HG03025 (cell line): Measurements from ENCODE around the gene MACROD2.
A peak's percentile ranks its signal among the peaks of the same experiment; 100 is the strongest.

ENCODE experiments used
- ATAC-seq: cut with Tn5 transposase; IDR thresholded peaks from one replicate; pipeline ENCODE4 v1.9.1; 2021; ENCODE audit warnings: mild to moderate bottlenecking, moderate library complexity; ENCODE audit not compliant: unreplicated experiment, low FRiP score

MACROD2 gene

DNA sequence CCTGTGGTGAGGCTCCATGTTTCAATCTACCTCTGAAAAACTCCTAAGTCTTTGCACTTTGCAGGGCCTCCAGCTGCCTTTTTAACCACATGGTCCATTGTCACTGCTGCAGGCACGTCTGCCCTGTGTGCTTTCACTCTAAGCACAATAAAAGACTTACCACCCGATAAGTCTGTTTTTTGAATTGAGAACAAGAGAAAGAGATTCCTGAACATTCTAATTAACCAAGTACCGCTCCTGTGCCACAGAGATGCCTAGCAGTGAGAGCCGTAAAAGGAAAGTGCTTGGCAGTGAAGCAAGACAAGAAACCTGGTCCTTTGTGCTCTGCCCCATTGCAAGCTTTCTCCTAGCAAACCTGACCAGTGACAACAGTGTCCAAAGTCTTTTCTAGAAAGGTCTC is 829.7 kb downstream of the MACROD2 start:
- ATAC-seq, result no peak

DNA sequence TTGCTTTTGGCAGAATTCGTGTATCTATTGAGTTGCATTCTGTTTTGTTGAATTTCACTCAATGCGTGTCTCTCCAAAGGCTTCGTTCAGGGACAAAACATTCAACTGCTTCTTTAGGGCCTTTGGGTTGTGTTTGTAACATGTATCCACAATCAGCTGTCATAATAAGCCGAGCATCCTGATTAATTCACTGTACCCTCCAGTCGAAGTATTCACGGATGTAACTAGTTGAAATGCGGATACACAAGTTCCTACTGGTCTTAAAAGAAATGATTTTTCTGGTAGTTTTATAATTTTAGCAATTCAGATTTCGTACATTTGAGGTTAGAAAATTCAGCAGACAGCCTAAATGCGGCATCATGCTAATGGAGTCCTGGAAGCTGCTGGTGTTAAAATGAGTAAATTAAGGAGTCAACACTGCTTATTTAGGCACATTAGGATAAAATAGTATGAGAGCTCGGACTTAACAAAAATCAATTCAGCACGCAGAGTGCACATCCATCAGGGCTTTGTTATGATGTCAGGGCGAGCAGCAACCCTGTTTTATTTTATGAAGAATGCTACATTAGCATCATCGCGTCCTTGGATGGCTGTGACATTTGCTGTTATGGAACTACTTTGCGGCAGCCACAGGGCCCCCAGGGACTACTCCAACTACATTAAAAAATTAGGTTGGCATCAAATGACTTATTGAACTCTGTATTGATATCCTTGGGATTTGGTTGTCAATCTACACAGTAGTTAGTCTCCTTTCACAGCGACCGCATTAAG is 831.4 kb downstream of the MACROD2 start:
- ATAC-seq, result no peak

DNA sequence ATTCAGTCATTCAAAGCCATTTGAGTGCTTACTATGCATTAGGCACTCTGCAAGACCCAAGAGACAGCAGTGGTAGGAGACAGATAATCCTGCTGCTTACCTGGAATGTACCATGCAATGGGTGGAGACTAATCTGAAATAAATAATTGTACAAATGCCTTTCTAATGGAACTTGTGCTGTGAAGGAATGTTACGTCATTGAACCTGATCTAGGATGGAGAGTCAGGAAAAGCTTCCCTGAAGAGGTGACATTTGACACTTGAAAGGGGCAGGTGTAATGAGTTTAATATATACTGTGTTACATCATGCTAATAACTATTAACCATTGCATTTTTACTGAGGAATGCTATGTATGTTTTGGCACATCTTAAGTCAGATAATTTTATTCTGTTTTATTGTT is 833.1 kb downstream of the MACROD2 start:
- no peak for ATAC-seq

DNA sequence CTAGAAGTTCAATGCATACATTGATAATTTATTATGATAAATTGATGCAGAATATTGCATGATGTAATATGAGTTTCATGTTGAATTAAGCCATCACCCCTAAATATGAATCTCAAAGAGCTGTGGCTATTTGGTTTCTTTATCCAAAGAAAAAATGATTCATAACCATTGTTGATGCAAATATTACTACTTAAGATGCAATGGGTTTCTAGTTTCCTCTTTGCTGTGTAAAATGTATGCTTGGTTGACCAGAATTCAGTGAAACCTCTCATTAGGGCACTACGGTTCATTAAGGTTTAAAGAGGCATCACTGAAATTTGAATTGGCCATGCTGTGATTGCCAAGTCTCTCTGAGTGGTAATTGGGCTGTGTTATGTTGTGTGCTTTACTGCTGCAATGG is 834.6 kb downstream of the MACROD2 start:
- ATAC-seq, result no peak

DNA sequence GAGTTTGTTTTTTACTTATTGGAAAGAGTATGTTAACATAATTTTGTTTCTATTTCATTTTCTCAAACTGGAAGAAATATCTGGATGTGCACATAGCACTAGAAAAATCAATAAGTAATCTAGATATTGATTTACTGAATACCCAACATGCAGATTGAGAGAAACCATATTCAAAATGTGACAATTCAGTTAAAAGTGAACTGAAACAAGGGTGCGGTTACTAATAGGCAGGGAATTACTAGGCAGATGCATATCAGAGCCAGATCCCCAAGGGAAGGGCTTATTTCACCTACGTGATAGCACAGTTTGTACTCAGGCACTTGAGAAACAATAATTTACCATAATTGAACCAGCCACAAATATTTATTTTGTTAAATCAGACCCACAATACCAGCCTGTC is 835.1 kb downstream of the MACROD2 start:
- peak; percentile 59 for ATAC-seq

- no peak for ATAC-seq
These were observed 835.6 kb downstream of the MACROD2 start for GRCh38 chr20:14830899-14831298.

DNA sequence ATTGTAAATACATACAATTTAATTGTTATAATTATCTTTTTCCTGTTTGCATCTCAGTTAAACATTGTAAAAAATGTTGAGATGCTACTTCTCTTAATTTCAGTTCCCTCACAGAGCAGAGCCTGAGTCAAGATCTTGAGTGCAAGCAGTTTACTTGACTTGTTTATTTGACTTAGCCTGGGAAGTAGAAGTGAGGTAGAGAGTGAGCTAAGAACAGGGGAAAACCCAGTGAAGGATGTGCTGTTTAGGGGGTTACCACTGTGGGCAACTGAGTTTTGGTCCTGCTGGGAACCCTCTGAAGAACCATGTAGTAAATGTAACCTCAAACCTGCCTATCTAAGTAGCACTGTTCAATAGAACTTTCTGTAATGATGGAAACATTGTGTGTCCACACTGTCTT is 837.3 kb downstream of the MACROD2 start:
- ATAC-seq, result peak; percentile 40

DNA sequence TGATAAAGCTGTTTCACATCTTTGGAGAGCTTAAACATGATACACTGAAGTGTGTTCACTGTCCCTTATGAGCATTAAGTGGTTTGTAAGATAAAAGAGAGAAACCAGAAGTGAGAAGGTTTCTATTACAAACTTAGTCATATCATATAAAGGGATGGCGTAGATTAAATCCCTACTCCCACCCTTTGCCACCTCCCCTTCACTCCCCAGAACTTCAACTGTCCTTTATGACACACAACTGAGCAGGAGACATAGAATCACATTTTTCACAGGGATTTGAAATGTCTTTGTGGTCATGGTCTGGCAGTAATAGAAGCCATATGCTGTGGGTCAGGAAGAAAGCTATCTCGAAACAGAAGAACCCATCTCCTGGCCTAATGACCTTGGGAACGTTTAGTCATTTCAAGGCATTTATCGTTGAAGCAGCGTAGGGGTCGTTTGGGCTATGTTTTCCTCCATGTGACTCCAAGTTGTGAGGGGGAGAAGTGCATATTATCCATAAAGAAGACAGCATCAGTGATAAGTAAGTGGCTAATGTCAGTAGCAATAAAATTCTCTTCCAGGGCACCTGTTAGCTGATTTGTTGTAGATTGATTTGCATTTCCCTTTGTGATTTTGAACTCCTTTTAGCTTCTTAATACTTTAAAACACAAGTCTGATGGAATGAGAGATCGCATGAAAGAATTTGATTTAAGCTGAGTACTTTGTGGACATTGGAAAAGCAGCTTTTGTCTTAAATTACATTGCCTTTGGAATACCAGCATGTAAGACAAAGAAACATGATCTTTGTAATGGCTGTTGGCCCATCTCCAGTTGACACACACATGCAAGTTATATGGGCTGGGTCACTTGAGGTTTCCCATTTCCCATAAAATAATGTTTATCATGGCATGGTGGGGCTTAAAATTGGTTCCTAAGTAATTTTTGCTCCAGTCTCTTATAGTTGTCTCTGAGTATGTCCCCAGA is 843.6 kb downstream of the MACROD2 start:
- no peak for ATAC-seq

- no peak for ATAC-seq
These were observed 850.2 kb downstream of the MACROD2 start for GRCh38 chr20:14845199-14846160.

GRCh38 chr20:14848806-14849205 is 853.5 kb downstream of the MACROD2 start:
- no peak for ATAC-seq

DNA sequence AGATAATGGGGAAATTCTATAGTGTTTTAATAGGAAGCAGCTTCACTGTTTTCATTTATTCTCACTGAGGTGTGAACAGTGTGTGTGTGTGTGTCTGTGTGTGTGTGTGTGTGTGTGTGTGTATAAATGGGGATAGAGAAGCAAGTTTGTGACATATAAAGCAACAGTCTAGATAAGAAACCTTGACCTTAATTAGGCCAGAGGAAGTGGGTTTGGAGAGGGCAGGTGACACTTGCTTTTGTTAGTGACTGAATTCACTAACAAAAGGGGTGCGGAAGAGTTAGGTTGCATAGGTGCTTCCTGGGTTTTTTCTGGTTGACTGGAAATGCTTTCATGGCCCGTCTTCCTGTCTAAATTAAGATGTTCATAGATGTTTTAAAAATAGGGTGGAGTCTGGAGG is 857.8 kb downstream of the MACROD2 start:
- ATAC-seq, result no peak

DNA sequence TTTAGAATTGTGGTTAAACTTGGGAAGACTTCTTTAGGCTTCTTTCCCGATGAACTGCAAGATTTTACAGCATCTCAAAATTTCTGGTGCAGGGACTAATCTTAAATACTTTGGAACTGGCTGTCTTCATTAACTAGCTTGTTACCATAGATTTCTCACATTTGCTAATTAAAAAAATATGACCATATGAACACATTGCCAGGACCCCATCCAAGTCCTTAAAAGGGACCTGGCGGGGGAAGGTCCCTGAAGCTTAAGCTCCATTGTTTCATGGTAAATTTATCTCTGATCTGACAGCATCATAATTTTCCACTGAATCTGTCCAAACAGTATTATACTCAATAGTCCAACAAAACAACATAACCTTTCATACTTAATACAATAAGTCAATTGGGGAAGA is 859.9 kb downstream of the MACROD2 start:
- ATAC-seq, result no peak

GRCh38 chr20:14859627-14860026 is 864.3 kb downstream of the MACROD2 start:
- no peak for ATAC-seq

DNA sequence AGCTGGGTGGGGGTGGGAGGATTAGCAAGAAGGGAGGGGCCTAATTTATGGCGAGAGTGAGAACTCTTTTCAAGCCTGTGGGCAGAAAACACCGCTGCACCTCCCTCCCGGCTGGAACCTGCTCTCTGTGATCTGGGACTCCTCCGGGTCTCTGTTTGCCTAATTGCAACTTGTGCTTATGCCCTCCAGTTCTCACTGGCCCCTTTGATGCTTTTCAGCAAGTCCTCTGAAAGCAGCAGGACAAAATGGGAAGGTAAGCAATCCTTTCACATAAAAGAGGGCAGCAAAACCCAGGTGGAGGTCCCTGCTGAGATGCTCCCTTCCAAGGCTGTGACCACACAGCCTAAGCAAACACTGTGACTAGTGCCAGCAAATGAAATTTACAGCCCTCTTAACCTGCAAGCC is 865.1 kb downstream of the MACROD2 start:
- ATAC-seq, result no peak

DNA sequence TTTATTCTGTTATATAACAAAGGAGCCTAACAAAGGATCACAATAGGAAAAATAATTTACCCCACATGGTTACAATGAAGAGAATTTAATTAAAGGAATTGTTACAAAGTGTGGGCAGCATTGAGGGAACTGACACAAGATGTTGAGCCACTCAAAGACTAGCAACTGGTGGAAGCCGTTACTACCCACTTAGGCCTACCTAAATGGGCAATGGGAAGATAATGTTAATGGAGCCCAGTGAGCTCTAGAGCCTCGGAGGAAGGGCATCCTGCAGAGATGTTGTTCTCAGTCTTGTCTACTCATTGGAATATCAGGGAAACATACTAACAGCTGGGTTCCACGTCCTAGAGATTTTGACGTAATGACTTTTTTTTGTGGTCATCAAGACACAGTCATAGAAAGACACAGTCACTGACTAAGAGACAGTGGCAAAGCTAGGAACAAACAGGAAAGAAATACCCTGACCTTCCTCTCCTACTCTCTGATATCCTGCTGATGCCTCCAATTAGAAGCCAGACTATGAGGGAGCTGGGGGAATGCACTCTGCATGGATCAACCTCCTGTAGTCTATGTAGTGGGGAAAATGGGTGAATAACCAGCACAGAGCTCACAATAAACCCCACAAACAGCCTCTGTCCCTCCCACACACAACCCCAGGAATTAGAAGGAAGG is 865.8 kb downstream of the MACROD2 start:
- ATAC-seq, result no peak

- ATAC-seq, result no peak
These were observed 869.9 kb downstream of the MACROD2 start for GRCh38 chr20:14865169-14865568.

GRCh38 chr20:14865731-14866130 is 870.4 kb downstream of the MACROD2 start:
- ATAC-seq, result no peak

DNA sequence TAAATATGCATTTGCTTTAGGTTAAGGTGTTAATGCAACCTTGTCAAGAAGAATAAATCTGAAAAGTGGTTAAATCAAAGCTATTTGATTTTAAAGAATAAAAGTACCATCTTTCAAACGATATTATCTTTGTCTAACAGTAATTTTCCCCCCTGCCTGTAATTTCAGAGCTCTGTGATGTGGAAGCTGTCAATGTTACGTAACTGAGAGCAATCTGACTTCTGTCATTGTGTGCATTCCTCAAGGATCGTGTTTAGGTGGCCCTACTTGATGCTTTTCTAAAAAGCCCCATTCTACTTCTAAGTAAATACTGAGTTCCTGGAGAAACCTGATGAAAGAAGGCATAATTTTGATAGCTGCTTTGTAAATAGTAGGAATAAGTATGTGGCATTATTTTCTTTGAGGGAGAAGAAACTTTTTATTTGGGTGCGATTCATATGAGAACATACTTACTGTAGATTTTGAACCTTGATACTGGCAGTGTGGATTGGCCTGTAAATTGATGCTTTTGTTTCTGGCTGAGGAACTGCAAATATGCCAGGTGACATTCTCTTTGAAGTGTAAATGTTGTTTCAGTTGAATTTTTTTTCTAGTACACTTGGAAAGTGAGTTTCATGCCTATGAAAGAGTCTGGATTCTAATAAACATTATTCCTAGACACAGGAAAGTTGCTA is 871.7 kb downstream of the MACROD2 start:
- ATAC-seq, result no peak

GRCh38 chr20:14877301-14878028 is 882.1 kb downstream of the MACROD2 start:
- no peak for ATAC-seq
